ENCODE results near the gene USP21. TPM values are rescaled to one million over a fixed set of nuclear protein-coding genes. Genes with fewer than 3 reads are reported as not detected.

USP21 gene
- polyA plus RNA-seq, 4 donors = 45.6 to 61.0 (median 50.3) TPM

DNA sequence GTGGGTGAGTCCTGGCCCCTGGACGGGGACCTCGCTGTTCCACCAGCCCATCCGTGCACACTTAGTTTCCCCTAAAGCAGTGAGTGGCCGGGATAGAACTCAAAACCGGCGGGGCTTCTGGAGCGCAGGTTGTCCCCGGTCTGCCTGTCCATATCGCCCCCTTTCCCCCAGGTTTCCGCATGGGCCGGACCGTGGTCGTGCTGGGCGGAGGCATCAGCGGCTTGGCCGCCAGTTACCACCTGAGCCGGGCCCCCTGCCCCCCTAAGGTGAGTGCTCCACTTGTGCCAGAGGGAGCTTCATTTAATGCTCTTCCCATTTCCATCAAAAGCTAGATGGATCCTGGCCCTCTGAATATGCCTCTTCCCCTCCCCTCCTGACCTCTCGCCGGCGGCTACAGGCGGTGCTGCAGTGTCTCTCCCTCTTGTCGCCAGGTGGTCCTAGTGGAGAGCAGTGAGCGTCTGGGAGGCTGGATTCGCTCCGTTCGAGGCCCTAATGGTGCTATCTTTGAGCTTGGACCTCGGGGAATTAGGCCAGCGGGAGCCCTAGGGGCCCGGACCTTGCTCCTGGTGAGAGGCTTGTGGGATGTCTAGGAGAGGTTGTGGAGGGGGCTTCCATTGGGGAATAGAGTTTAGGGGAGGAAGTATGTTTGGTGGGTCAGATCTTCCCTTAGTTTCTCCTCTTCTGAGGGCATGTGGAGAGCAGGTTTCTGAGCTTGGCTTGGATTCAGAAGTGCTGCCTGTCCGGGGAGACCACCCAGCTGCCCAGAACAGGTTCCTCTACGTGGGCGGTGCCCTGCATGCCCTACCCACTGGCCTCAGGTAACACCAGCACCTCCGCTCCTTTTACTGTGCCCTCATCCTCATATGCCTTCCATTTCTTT is 7.6 kb downstream of the USP21 start:
- no peak for DNase-seq (ENCODE audit: low read depth in 4 of 4, low spot score in 2 of 4)

- DNase-seq (ENCODE audit: low read depth in 4 of 4, low spot score in 2 of 4) = no peak
These were observed 9.6 kb downstream of the USP21 start for GRCh38 chr1:161168906-161169305.

- no peak for DNase-seq (ENCODE audit: low read depth in 4 of 4, low spot score in 2 of 4)
These were observed 11.9 kb downstream of the USP21 start for GRCh38 chr1:161171191-161171590.

GRCh38 chr1:161171696-161172095 is 12.4 kb downstream of the USP21 start:
- no peak for DNase-seq (ENCODE audit: low read depth in 4 of 4, low spot score in 2 of 4)

- DNase-seq (ENCODE audit: low read depth in 4 of 4, low spot score in 2 of 4) = no peak
These were observed 13.0 kb downstream of the USP21 start for GRCh38 chr1:161172349-161172748.

DNA sequence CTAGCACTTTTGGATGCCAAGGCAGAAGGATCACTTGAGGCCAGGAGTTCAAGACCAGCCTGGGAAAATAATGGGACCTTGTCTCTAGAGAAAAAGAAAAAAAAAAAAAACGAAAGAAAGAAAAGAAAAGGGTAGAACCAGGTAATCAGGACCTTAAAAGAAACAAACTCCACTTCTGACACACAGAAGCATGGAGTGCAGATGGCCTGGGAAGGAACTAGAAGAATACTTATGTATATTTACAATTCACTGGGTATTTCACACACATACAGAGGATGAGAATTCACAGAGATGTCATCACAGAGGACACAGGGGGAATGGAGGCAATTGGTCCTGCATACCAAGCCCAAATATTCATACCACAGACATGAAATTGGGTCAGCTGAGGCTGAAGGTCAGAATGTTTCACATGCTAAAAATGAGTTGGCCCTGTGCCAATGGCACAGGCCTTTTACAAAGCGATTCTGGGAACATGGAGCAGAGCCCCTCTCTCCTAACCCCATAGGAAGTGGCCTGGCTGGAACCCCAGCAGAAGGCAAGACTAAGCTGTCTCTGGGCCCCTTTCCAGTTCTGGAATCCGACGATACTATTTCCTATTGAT is 13.6 kb downstream of the USP21 start:
- no peak for DNase-seq (ENCODE audit: low read depth in 4 of 4, low spot score in 2 of 4)

GRCh38 chr1:161173711-161174110 is 14.4 kb downstream of the USP21 start:
- DNase-seq (ENCODE audit: low read depth in 4 of 4, low spot score in 2 of 4) = no peak

GRCh38 chr1:161174911-161175310 is 15.6 kb downstream of the USP21 start:
- DNase-seq (ENCODE audit: low read depth in 4 of 4, low spot score in 2 of 4) = no peak

DNA sequence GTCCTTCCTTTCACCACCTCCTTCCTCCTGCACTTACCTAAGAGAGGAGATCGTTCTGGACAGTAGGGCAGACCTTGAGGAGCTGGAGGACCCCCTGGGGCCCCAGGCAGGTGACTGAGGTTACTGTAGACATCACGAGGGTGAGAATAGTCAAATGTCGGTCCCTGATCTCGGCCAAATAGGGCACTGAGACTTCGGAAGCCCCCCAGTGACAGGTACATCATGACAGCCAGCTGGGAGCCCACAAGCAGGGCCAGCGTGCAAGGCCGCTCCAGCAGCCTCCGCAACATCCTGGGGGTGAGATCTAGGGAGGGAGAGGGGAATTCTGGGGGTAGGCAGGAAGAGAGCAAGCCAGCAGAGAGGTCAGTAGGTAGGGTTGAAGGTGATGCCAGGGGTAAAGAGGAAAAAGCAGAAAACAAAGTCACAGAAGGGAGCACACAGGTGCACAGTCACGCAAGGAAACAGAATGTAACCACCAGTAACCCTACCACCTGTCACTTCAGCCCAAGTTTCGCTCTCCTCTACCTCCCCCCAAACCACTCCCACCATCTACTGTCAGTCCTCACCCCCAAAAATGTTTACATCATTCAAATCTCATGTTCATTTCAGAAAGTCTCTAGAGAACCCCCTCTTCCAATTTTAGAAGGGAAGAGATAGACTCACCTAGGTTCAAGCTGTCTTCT is 16.6 kb downstream of the USP21 start:
- DNase-seq (ENCODE audit: low read depth in 4 of 4, low spot score in 2 of 4) = no peak

DNA sequence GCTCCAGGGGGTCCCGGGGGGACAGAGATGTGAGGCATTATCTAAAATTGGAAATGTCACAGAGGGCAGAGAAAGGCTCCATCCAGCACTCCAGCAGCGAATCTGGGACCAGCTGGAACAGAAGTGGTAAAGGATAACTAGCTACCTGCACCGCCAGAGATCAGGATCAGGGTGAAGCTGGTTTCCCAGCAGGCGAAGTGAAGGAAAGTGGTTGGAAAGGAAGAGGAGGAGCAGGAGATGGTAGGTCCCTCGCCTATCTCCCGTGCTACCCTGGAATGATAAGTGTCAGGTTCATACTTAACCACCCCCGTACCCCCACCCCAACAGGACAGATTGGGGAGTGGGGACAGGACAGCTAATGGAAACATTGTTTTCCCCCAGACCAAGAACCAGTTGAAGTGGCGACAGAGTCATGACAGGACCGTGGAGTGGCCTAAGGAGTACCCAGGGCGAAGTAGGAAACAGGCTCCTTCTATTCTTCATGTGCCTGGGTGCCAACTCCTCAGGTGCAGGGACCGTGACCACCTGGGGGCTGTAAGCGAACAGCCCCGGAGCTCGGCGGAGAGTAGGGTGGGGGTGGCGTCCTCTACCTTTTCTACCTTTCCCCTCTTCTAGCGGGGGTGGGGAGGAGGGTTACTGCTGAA is 17.3 kb downstream of the USP21 start:
- no peak for DNase-seq (ENCODE audit: low read depth in 4 of 4, low spot score in 2 of 4)

DNA sequence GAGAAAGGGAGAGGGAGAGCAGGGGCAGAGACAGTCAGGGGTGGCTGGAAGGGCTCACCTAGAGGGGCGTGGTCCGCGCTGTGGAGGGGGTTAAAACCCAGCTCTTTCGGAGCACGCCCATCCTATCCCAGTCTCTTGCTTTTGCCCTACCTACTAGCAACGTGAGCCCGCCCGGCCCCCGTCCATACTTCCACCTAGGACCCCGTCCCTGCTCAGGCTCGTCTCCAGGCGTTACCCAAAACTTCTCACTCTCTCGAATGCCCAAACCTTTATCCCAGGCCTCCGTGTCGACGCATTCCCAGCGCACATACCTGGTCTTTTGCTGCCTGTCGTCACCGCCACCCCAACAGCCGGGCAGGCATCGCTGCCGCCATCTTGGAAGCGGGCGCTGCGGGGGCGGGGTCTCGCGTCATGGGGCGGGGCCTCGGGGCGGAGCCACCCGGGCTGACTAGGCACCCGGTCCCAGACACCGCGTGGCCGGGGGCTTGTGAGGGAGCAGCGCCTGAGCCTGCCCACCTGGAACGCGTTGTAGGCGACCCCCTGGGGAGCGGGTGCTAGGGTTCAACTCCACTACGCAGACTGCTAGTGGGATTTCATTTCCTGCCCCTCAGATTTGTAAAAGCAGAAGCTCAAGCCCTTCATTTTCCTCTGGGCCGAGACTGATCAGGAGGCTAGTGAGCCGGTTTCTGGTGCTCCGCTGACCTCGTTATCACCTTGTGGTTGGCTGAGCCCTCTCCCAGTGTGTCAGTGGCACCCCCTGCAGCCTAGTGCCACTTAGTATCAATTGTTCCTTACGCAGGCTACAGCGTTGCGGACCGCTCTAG is 18.0 kb downstream of the USP21 start, which contains the start of gene B4GALT3:
Gene B4GALT3, minus strand, starts transcription at position 396 of the 824 bp plus-strand sequence. CDS start 1,447 bp downstream, outside the sequence.
- DNase-seq (ENCODE audit: low read depth in 4 of 4, low spot score in 2 of 4) = peak in 3 of 4 donors; percentile 75 to 78 (median 76)

GRCh38 chr1:161177936-161178244 is 18.6 kb downstream of the USP21 start:
- no peak for DNase-seq (ENCODE audit: low read depth in 4 of 4, low spot score in 2 of 4)

DNA sequence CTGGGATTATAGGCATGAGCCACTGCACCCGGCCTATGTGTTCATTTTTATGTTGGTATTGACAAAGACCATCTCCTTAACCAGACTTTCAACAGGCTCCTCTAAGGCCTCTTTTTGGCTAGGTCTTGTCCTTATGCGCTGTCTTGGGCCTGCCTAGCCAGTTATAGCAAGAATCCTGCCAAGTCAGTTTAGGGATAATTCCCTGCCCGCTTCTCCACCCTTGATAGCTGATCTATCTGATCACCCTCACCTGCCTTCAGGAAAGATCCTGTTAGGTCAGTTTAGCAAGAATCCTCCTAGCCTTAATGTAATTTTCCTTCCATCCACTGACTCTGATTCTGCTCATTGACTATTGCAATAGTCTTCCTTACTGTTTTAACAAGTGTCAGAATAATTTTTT is 20.4 kb downstream of the USP21 start:
- DNase-seq (ENCODE audit: low read depth in 4 of 4, low spot score in 2 of 4) = no peak

GRCh38 chr1:161180639-161181038 is 21.3 kb downstream of the USP21 start:
- DNase-seq (ENCODE audit: low read depth in 4 of 4, low spot score in 2 of 4) = no peak

GRCh38 chr1:161182214-161182613 is 22.9 kb downstream of the USP21 start:
- no peak for DNase-seq (ENCODE audit: low read depth in 4 of 4, low spot score in 2 of 4)

- no peak for DNase-seq (ENCODE audit: low read depth in 4 of 4, low spot score in 2 of 4)
These were observed 26.0 kb downstream of the USP21 start for GRCh38 chr1:161185282-161185682.

DNA sequence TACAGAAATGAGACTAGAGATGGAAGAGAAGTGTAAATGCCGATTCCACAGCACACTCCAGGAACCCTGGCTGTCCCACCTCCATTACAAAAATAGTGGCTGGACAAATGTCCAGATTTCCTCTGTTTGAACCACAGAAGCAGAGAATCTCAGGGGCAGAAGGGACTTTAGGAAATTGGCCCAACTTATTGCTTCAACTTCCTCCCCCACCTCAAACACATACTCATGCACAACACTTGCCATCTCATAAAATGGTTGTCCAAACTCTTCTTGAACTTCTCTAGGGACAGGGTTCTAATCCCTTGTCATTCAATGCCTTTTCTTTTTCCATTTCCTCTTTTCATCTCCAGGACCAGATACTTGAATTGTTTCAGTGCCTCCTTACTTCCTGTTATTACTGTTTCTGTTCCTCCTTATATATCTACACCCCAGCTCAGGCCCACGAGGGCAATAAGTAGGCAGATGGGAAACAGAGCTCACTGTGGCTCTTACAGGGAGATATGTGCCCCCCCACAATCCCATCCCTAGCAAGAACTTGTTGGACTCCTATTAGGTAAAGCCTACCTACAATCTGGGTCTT is 26.5 kb downstream of the USP21 start:
- no peak for DNase-seq (ENCODE audit: low read depth in 4 of 4, low spot score in 2 of 4)

GRCh38 chr1:161187311-161187710 is 28.0 kb downstream of the USP21 start:
- no peak for DNase-seq (ENCODE audit: low read depth in 4 of 4, low spot score in 2 of 4)

DNA sequence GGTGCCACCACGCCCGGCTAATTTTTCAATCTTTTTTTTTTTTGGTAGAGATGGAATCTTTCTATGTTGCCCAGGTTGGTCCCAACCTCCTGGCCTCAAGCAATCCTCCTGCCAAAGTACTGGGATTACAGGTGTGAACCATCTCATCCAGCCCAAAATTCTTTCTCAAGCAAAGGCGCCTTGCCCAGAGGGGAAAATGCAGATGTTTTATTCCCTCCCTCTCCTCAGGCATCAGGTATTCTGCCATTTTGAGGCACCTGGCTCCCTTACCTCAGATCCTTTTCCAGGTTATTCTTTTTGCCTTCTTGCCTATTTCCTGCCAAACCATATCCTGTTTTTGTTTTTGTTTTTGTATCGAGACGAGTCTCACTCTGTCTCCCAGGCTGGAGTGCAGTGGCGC is 29.1 kb downstream of the USP21 start:
- no peak for DNase-seq (ENCODE audit: low read depth in 4 of 4, low spot score in 2 of 4)

- no peak for DNase-seq (ENCODE audit: low read depth in 4 of 4, low spot score in 2 of 4)
These were observed 29.7 kb downstream of the USP21 start for GRCh38 chr1:161189036-161189435.
